Measurements from ENCODE around the gene MMP17.

DNA sequence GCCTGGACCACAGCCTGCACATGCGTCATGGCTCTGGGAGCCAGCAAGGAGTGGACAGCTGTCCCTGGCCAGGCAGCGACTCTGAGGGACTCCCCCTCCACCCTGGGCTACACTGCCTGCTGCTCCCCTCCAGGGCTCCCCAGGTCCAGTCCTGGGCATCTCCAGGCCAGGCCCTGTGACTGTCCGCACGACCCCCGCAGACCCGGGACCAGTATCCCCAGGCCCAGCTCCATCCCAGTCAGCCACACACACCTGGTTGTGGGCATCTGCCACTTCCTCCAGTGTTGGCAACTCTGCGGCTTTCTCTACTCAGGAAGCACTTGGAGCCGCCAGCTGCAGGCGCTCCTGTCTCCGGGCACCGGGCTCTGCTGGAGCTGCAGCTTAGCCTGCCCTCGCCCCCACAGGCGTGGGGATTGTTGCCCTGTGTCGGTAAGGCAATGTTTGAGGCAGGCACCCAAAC, 68.6 kb downstream of the MMP17 start:
- no peak for TF ChIP-seq POLR2AphosphoS5 (IDR thresholded peaks at IDR 0.05; ENCODE audit: low read depth, low read length)
- TF ChIP-seq TAF1 (IDR thresholded peaks at IDR 0.05; ENCODE audit: borderline replicate concordance, low read depth, low read length), result no peak
- TF ChIP-seq, protein P1, sequence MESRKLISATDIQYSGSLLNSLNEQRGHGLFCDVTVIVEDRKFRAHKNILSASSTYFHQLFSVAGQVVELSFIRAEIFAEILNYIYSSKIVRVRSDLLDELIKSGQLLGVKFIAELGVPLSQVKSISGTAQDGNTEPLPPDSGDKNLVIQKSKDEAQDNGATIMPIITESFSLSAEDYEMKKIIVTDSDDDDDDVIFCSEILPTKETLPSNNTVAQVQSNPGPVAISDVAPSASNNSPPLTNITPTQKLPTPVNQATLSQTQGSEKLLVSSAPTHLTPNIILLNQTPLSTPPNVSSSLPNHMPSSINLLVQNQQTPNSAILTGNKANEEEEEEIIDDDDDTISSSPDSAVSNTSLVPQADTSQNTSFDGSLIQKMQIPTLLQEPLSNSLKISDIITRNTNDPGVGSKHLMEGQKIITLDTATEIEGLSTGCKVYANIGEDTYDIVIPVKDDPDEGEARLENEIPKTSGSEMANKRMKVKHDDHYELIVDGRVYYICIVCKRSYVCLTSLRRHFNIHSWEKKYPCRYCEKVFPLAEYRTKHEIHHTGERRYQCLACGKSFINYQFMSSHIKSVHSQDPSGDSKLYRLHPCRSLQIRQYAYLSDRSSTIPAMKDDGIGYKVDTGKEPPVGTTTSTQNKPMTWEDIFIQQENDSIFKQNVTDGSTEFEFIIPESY (IDR thresholded peaks at IDR 0.05; ENCODE audit: borderline replicate concordance, low read depth), result no peak
